ENCODE measurements around the gene SAPCD2. TPM values are rescaled to one million over a fixed set of nuclear protein-coding genes. Genes with fewer than 3 reads are reported as not detected.
"Not testable (repeated sequence)": the region's sequence is repeated elsewhere in the genome, so short reads cannot be mapped to it uniquely, and the experiment has no call there.

SAPCD2 gene
- total RNA-seq, 1 experiment from 2014 or later = 29.8 TPM

- no CpG with 5 or more reads among the region's 15 CpGs for WGBS (ENCODE audit: extremely low coverage, insufficient read length, low lambda C conversion rate)
- Histone ChIP-seq H4K20me1 (ENCODE audit: control insufficient read depth, insufficient read depth, insufficient read length) (peaks cover 2% of the 10 kb centered on the region), H3K27me3 (ENCODE audit: insufficient read depth, low read length) (no peaks in the 10 kb centered on the region), H3K9me3 (ENCODE audit: control insufficient read depth, low read depth, low read length) (no peaks in the 10 kb centered on the region), H2BK20ac (ENCODE audit: low read depth, low read length, poor library complexity, severe bottlenecking) (no peak overlapping the region), H3T11ph (ENCODE audit: low read length) (no peak overlapping the region), H4K91ac (ENCODE audit: insufficient read length, low read depth, low read length) (no peak overlapping the region), H3K56ac (ENCODE audit: insufficient read length, low read depth, low read length) (no peak overlapping the region), H3K4me1 (ENCODE audit: insufficient read depth, low read length) (no peaks in the 10 kb centered on the region), H4K5ac (ENCODE audit: insufficient read length, low read depth, low read length) (no peak overlapping the region), H3K4me2 (ENCODE audit: insufficient read depth, insufficient read length, low read length) (no peak overlapping the region), H4K8ac (replicated peaks; ENCODE audit: insufficient read length, low read depth, low read length) (no peak overlapping the region), H3K27ac (ENCODE audit: insufficient read length, low read depth, low read length) (no peak overlapping the region), H2BK120ac (ENCODE audit: low read depth, low read length, poor library complexity, severe bottlenecking) (no peak overlapping the region), H3K79me1 (ENCODE audit: insufficient read depth, low read depth, low read length, poor library complexity, severe bottlenecking) (no peaks in the 10 kb centered on the region), H2BK15ac (ENCODE audit: low read depth, low read length) (no peak overlapping the region), H2BK12ac (ENCODE audit: insufficient read length, low read depth, low read length) (no peak overlapping the region), H3K79me2 (ENCODE audit: insufficient read depth, low read length) (no peaks in the 10 kb centered on the region), H3K23me2 (ENCODE audit: insufficient read length, low read depth, low read length, poor library complexity, severe bottlenecking) (no peaks in the 10 kb centered on the region), H3K9ac (ENCODE audit: extremely low read depth, insufficient read length, low read length) (no peak overlapping the region), H2AK5ac (ENCODE audit: insufficient read length, low read length) (no peak overlapping the region), H2BK5ac (ENCODE audit: insufficient read length, low read length) (no peak overlapping the region), H3K14ac (ENCODE audit: insufficient read depth, low read length) (no peak overlapping the region), H3K4ac (ENCODE audit: low read depth, low read length) (no peak overlapping the region), H3K18ac (ENCODE audit: insufficient read length, low read depth, low read length) (no peak overlapping the region), H2AFZ (ENCODE audit: low read length) (no peak overlapping the region), H3K23ac (ENCODE audit: insufficient read length, low read depth, low read length) (no peak overlapping the region)
- TF ChIP-seq, protein P1, sequence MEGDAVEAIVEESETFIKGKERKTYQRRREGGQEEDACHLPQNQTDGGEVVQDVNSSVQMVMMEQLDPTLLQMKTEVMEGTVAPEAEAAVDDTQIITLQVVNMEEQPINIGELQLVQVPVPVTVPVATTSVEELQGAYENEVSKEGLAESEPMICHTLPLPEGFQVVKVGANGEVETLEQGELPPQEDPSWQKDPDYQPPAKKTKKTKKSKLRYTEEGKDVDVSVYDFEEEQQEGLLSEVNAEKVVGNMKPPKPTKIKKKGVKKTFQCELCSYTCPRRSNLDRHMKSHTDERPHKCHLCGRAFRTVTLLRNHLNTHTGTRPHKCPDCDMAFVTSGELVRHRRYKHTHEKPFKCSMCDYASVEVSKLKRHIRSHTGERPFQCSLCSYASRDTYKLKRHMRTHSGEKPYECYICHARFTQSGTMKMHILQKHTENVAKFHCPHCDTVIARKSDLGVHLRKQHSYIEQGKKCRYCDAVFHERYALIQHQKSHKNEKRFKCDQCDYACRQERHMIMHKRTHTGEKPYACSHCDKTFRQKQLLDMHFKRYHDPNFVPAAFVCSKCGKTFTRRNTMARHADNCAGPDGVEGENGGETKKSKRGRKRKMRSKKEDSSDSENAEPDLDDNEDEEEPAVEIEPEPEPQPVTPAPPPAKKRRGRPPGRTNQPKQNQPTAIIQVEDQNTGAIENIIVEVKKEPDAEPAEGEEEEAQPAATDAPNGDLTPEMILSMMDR (conservative IDR thresholded peaks at IDR 0.05) = no peak
- H3K36me3 Mint-ChIP-seq (ENCODE audit: insufficient read depth in 1 of 3, low read depth in 3 of 3) = peaks cover 0 to 12% (median 5%) of the 10 kb centered on the region in 3 experiments; a peak in 5 of 7 replicates
- no peaks in the 10 kb centered on the region for H3K9me3 Mint-ChIP-seq
- H3K4me3 Mint-ChIP-seq = no peak overlapping the region
- DNase-seq = no peak
- no peak overlapping the region for H3K27ac Mint-ChIP-seq
- peaks cover 0 to 4% of the 10 kb centered on the region in 2 experiments; a peak in 2 of 4 replicates for H3K4me1 Mint-ChIP-seq
- H3K27me3 Mint-ChIP-seq (ENCODE audit: low read depth) = peaks cover 24% of the 10 kb centered on the region
These were observed 36.2 kb downstream of the SAPCD2 start for GRCh38 chr9:137034039-137034708.

GRCh38 chr9:137033481-137033880 is 36.9 kb downstream of the SAPCD2 start:
- H2BK15ac ChIP-seq (ENCODE audit: low read depth, low read length); H2AK5ac ChIP-seq (ENCODE audit: insufficient read length, low read length); H3K79me1 ChIP-seq (ENCODE audit: insufficient read depth, low read depth, low read length, poor library complexity, severe bottlenecking); H3K4me1 ChIP-seq (ENCODE audit: insufficient read depth, low read length); H4K5ac ChIP-seq (ENCODE audit: insufficient read length, low read depth, low read length); H3K4me2 ChIP-seq (ENCODE audit: insufficient read depth, insufficient read length, low read length); H3T11ph ChIP-seq (ENCODE audit: low read length); H3K18ac ChIP-seq (ENCODE audit: insufficient read length, low read depth, low read length); H3K36me3 Mint-ChIP-seq (ENCODE audit: insufficient read depth in 1 of 3, low read depth in 3 of 3); H3K4ac ChIP-seq (ENCODE audit: low read depth, low read length); H3K79me2 ChIP-seq (ENCODE audit: insufficient read depth, low read length); H3K27me3 ChIP-seq (ENCODE audit: insufficient read depth, low read length); H3K23me2 ChIP-seq (ENCODE audit: insufficient read length, low read depth, low read length, poor library complexity, severe bottlenecking); H3K9me3 ChIP-seq (ENCODE audit: control insufficient read depth, low read depth, low read length); H3K4me3 Mint-ChIP-seq; H3K27ac ChIP-seq (ENCODE audit: insufficient read length, low read depth, low read length); H2BK12ac ChIP-seq (ENCODE audit: insufficient read length, low read depth, low read length); H3K56ac ChIP-seq (ENCODE audit: insufficient read length, low read depth, low read length); H3K4me1 Mint-ChIP-seq; H3K9ac ChIP-seq (ENCODE audit: extremely low read depth, insufficient read length, low read length); H2BK20ac ChIP-seq (ENCODE audit: low read depth, low read length, poor library complexity, severe bottlenecking); H3K9me3 Mint-ChIP-seq; H2AFZ ChIP-seq (ENCODE audit: low read length); H3K27ac Mint-ChIP-seq; H2BK120ac ChIP-seq (ENCODE audit: low read depth, low read length, poor library complexity, severe bottlenecking); H4K91ac ChIP-seq (ENCODE audit: insufficient read length, low read depth, low read length); H4K20me1 ChIP-seq (ENCODE audit: control insufficient read depth, insufficient read depth, insufficient read length); H2BK5ac ChIP-seq (ENCODE audit: insufficient read length, low read length); H3K14ac ChIP-seq (ENCODE audit: insufficient read depth, low read length); H3K23ac ChIP-seq (ENCODE audit: insufficient read length, low read depth, low read length); H4K8ac ChIP-seq (replicated peaks; ENCODE audit: insufficient read length, low read depth, low read length); DNase-seq: not testable (repeated sequence)
- WGBS (ENCODE audit: extremely low coverage, insufficient read length, low lambda C conversion rate) = no CpG with 5 or more reads among the region's 5 CpGs
- peaks cover 30% of the 10 kb centered on the region for H3K27me3 Mint-ChIP-seq (ENCODE audit: low read depth)

Measured in H9 (cell line).